SH-SY5Y (cell line): Measurements from ENCODE around the gene CCDC149.

ENCODE experiments used
- GATA2 ChIP-seq: IDR thresholded peaks from 2 replicates; pipeline ENCODE4 v1.6.1; 2011; ENCODE audit warnings: mild to moderate bottlenecking, low read depth, low read length
- GATA3 ChIP-seq: IDR thresholded peaks from 2 replicates; pipeline ENCODE4 v1.6.1; 2011; ENCODE audit warnings: low read depth, mild to moderate bottlenecking, low read length, moderate library complexity

The CCDC149 gene

DNA sequence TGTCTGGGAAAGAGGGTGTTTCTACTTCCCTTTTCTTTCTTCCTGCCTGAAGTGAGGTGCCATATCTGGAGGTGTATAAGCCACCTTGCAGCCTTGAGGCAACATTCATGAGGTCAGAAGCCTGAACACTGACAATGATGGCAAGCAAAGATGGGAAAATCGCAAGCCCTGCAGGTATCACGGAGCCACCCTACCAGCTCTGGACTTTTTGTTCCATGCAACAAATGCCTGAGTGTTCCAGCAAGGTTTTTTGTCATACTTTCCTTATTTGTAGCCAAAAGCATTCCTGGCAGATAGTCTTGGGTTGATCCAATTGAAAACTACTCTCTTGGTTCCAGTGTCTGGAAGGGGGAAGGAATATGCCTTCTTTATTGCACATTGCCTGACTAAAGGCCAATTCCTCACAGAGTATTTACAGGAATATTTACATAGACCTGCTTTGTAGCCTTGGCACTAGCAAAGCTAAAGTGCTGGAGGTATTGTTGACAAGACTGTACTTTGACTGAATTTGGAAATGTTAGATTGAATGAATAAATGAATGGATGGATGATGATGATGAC is 131.8 kb downstream of the CCDC149 start:
- TF ChIP-seq GATA2 = no peak
- TF ChIP-seq GATA3 = no peak

- TF ChIP-seq GATA2 (no peak), GATA3 (no peak)
These were observed 134.2 kb downstream of the CCDC149 start for GRCh38 chr4:24778464-24779225.

DNA sequence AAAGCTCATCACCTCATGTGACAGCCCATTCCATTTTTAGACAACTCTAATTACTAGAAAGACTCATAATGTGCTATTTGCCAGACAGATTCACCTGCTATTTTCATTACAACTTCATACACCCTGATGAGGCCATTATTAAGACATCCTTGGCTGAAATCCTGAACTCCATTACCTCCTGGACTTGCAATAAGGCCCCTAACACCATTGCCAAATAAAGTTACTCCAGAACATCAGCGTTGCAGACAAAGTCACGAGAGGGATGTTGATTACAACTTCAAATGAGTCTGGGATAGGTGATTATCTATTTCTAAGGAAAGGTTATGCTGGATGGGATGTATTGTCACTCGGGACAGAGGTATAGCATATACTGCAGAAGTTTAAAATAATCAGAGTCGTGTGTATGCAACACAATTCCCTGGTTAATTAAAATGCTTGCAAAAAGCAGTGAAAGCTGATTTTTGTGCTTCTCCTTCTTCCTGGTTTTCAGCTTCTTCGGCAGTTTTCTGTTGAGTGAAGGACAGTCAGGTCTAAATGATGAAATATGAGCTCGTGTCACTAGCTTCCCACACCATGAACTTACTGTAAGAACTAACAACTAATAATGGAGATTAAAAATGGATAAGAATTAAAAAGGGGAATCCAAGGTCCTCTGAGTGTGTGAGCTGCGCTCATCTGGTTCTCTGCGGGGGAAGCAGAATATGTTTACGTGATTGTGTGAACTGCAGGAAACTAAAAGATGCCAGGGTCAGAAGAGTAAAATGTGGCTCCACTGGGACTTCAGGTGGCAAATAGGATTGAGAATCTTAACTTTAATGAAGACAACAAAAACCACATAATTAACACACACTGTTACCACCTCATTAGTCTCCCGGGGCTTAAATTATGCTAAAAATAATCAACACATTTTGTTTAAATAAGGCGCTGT is 135.0 kb downstream of the CCDC149 start:
- no peak for TF ChIP-seq GATA3
- no peak for TF ChIP-seq GATA2

DNA sequence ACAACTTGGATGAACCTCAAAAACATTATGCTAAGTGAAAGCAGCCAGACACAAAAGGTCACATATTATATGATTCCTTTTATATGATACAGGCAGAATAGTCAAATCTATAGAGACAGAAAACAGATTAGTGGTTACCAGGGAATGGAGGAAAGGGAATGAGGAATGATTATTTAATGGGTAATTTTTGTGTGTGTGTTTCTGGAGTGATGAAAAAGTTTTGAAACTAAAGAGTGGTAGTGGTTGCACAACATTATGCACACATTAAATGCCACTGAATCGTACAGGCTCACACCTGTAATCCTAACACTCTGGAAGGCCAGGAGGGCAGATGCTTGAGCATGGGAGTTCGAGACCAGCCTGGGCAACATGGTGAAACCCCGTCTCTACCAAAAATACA is 137.1 kb downstream of the CCDC149 start:
- TF ChIP-seq GATA3 (no peak), GATA2 (no peak)

DNA sequence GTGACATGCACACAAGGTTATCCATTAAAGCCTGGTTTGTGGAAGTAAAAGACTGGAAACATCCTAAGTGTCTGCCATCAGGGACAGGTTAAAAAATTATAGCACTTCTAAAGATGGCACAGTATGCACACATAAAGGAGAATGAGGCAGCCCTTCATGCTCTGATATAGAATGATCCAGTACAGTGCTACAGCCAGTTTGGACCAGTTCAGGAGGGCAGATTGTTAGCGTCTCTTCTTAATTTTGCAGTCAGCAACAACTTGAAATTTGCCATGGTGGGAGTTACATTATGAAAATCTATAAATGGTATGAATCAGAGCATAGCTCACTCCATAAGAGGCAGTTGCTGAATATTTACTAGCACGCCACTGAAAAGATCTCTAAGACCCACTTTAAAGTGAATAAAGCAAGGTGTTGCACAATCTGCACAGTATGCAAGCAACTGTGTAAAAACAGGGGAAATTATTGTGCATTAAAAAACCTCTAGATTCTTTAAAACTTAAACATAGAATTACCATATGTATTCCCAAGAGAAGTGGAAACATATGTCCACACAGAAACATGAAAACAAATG is 137.7 kb downstream of the CCDC149 start:
- TF ChIP-seq GATA2 (no peak), GATA3 (no peak)

- TF ChIP-seq GATA3 (no peak), GATA2 (no peak)
These were observed 138.4 kb downstream of the CCDC149 start for GRCh38 chr4:24774452-24774851.

DNA sequence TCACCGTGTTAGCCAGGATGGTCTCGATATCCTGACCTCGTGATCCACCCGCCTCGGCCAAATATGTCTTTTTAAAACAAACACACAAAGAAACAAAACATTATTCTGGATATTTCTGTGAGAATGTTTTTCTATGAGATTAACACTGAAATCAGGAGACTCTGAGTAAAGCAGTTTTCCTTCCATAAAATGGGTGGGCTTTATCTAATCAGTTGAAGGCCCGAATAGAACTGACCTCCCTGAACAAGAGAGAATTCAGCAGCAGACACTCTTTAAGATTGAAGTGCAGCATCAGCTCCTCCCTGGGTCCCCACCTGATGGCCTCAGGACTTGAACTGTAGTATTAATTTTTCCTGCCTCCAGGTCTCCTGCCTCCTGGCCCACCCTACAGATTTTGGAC is 139.9 kb downstream of the CCDC149 start:
- TF ChIP-seq GATA3 (no peak), GATA2 (no peak)

DNA sequence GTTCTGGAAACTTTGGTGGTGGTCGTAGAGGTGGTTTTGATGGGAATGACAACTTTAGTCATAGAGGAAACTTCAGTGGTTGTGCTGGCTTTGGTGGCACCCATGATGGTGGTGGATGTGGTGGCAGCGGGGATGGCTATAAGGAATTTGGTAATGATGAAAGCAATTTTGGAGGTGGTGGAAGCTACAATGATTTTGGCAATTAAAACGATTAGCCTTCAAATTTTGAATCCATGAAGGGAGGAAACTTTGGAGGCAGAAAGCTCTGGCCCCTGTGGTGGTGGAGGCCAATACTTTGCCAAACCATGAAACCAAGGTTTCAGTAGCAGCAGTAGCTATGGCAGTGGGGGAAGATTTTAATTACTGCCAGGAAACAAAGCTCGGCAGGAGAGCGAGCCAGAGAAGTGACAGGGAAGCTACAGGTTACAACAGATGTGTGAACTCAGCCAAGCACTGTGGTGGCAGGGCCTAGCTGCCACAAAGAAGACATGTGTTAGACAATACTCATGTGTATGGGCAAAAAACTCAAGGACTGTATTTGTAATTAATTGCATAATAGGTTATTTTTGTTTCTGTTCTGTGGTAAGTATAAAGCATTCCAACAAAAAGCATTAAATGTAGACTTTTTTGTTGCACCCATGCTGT is 140.7 kb downstream of the CCDC149 start:
- no peak for TF ChIP-seq GATA3
- no peak for TF ChIP-seq GATA2

DNA sequence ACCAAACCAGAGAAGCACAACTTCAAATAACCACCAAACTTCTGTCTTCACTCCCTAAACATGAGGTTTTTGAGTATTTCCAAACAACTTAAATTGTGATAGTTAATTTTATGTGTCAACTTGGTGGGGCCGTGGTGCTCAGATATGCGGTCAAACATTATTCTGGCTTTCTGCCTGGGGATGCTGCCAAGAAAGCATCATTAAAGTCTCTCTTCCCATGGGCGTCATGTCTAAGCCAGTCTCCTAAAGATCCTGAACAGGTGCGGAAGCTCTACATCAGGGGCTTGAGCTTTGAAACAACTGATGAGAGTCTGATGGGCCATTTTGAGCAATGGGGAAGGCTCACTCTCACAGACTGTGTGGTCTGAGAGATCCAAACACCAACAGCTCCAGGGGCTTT is 141.6 kb downstream of the CCDC149 start:
- TF ChIP-seq GATA3 (no peak), GATA2 (no peak)

GRCh38 chr4:24770667-24771066 is 142.2 kb downstream of the CCDC149 start:
- TF ChIP-seq GATA3 (no peak), GATA2 (no peak)

DNA sequence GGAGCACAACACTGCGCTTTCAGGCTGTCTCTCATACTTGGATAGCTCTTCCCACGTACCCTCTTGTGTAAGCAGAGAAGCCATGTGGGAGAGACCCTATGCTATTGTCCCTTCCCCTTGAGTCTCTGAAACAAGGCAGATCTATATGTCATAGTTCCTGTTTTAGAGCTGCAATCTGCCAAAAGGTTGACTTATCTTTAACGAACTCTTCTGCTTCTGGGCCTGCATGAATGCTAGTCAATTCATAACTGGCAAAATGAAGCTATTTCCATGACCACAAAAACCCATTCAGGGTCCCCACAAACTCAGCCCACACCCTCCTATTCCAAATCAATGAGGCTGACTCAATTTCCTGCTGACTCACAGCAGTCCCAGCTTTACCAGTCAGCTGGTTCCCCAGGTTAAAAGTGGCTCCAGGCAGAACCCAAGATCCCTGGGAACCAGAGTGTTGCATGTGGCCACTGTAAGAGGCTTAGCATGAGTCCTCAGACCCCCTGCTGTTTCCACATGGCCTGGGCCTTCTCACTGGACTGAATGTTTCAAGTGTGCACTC is 142.7 kb downstream of the CCDC149 start:
- TF ChIP-seq GATA2 (no peak), GATA3 (no peak)

DNA sequence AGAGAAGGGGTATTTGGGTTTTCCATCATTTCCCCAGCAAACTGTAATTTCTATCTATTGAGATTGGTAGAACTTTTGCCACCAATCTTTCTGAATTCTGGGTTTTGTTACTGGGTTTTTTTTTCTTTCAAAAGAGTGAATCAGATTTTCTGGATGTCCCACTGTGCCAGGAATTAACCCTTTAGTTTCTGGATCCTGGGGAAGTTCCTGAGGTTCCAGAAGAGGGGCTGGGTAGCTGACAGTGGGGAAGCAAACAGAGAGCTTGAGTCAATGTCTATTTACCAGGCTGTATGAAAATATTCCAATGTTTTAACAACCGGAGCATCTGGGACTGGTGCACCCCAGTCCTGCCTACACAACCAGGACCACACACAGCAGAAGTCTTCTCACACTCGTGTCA is 143.3 kb downstream of the CCDC149 start:
- TF ChIP-seq GATA2 (no peak), GATA3 (no peak)

DNA sequence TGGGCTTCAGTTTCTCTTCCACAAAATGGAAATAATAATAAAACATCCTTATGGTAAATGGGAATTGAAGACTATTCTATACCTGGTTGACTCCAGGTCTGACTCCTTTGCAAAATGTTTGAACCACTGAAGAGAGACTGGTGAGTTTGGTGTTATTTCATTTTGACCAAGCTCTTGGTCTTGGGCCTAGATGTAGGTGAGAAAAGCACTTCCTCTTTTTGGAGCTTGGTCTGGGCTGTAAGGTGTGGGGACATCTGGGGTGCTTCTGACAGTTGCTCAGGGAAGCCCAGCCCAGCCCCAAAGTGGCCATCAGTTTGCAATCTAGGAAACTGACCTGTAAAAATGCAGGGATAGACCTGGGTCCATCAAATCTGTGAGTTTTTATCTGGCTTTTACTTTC is 144.2 kb downstream of the CCDC149 start:
- TF ChIP-seq GATA2 = no peak
- no peak for TF ChIP-seq GATA3
